ENCODE measurements around the gene CADM1.

GRCh38 chr11:115446214-115446613 is 58.0 kb downstream of the CADM1 start:
- TF ChIP-seq CTCF (IDR thresholded peaks at IDR 0.05; ENCODE audit: low read depth, low read length, poor library complexity, severe bottlenecking) (no peak), EZH2phosphoT487 (IDR thresholded peaks at IDR 0.05; ENCODE audit: borderline replicate concordance, low read length) (no peak)
